HG03064 (cell line): ENCODE measurements around the gene LBX1.

Source experiments
- ATAC-seq: cut with Tn5 transposase; IDR thresholded peaks from one replicate; pipeline ENCODE4 v1.9.1; 2021; ENCODE audit warnings: low read depth; ENCODE audit not compliant: unreplicated experiment

Gene LBX1

GRCh38 chr10:101244321-101245050 lies 15.2 kb upstream of the LBX1 start:
- no peak for ATAC-seq

GRCh38 chr10:101241840-101242707 lies 12.8 kb upstream of the LBX1 start:
- no peak for ATAC-seq

DNA sequence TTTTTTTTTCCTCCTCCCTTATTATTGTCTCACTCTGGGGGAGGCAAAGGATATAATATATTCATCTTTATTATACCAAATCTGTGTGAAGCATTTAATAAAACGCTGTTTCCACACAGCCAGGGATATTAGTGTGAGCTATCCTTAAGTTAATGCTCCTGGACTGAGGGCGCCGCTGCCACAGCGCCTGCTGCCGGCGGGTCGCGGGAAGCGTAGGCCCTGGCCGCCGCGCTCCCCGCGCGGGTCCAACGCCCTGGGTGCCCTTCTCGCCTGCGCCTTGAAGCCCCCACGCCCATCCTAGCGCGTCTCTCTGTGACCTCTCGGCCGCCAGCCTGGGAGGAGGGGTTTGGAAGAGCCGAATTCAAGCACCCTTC lies 9.5 kb upstream of the LBX1 start:
- no peak for ATAC-seq

DNA sequence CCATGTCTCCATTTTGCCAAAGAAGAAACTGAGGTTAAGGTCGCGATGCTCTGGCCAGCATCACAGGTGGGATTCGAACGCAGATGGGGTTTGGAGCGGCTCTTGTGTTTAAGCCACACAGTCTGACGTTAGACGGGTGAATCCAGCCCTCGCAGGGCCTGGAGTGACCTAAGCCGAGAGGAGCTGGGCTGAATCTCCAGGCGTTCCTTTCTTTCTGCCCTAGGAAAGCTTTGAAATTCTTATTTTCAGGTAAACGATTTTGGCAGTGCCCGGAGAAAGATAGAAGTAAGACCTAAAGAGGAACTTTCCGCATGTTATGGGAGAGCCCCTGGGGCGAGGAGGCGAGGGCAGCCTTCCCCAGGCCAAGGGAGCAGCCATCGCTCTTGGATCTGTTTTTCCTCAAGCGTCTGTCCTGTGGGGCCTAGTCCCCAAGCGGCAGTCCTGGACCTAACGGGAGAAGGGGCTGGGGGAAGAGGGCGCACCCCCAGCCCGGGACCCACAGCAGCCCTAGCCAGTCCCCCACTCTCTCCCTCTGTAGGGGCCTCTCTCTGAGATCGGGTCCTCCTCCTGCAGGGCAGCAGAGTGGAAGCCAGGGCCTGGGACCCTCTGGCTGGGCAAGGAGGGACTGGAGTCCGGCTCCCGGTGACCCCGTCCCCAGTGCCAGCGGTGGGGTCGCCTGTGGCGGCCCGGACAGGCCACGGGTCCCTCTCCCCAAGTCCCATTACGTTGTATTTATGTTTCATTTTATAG lies 8.9 kb upstream of the LBX1 start:
- no peak for ATAC-seq

- ATAC-seq, result no peak
Observed at GRCh38 chr10:101237081-101237981, 8.1 kb upstream of the LBX1 start.

GRCh38 chr10:101236376-101237080 lies 7.3 kb upstream of the LBX1 start:
- ATAC-seq, result no peak

- ATAC-seq, result no peak
Observed at GRCh38 chr10:101235766-101236165, 6.5 kb upstream of the LBX1 start.

GRCh38 chr10:101234333-101234732 lies 5.1 kb upstream of the LBX1 start:
- no peak for ATAC-seq

DNA sequence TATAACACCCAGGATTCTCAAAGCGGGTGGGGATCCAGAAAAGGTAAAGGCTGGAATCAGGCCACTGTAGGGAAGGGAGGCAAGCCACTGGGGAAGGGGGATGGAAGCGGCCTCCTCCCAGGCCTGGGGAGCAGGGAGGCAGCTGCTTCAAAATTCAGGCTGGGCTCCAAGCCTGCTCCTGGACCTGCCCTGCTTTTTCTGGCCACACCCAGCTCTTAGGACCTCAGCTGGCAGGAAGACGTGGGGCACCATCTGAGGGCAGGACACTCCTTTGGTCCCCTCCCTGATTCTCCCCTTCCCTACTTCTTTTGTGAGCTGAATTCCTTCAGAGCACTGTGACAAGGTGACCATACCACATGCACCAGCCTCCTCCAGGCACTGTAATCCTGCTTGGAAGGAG lies 4.6 kb upstream of the LBX1 start:
- no peak for ATAC-seq

DNA sequence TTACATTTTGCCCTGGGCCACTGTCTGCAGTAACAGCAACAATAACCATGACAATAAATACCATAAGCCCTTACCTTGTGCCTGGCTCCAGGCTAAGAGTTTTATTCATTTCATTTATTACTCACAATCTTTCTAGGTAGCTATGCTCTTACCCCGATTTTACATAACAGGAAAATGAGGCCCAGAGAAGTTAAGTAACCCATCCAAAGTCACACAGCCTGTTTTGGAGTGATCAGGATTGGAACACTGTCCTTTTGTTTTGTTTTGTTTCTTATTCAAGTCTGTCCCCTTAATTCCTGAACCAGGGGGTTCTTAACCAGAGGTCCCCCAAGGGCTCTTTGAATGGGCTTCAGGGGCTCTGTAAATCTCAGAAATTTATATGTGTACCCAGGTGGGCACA lies 4.2 kb upstream of the LBX1 start:
- no peak for ATAC-seq

DNA sequence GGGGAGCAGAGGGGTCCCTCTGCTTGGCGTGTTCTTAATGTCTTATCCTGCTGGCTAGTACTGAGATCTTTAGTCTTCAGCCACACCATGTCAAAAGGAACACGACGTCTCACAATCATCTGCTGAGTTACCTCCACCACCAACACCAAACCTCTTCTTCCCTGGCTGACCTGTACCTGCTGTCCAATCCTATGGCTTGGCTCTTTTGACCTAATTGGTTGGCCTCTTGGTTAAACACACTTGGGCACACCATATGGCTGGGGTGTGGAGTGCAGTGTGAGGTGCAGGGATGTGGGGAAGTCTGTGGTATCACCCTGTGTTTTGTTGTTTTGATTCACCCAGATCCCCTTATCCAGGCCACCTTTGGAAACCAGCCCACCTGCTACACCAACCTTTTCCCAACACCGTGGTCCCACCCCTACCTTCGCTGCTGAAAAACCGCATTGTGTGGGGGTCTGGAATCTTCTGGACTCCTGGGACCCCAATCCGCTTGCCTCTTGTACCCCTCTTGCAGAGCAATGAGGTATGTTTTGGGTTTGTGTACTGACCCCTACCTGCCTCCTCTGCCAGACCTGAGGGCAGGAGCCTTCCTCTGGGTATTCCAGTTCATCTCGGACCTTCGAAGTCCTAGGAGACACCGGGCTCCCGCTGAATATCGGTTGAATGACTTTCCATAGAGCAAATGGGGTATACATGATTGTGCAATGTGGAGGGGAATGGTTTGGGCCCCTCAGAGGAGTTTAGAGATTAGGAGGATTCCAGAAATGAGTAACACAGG lies 2.8 kb upstream of the LBX1 start:
- no peak for ATAC-seq

GRCh38 chr10:101231092-101231491 lies 1.8 kb upstream of the LBX1 start:
- ATAC-seq, result no peak

- no peak for ATAC-seq
Observed at GRCh38 chr10:101230183-101230917, 1.1 kb upstream of the LBX1 start.

- no peak for ATAC-seq
Observed at GRCh38 chr10:101228966-101229265, 347 bp downstream of the LBX1 start.

DNA sequence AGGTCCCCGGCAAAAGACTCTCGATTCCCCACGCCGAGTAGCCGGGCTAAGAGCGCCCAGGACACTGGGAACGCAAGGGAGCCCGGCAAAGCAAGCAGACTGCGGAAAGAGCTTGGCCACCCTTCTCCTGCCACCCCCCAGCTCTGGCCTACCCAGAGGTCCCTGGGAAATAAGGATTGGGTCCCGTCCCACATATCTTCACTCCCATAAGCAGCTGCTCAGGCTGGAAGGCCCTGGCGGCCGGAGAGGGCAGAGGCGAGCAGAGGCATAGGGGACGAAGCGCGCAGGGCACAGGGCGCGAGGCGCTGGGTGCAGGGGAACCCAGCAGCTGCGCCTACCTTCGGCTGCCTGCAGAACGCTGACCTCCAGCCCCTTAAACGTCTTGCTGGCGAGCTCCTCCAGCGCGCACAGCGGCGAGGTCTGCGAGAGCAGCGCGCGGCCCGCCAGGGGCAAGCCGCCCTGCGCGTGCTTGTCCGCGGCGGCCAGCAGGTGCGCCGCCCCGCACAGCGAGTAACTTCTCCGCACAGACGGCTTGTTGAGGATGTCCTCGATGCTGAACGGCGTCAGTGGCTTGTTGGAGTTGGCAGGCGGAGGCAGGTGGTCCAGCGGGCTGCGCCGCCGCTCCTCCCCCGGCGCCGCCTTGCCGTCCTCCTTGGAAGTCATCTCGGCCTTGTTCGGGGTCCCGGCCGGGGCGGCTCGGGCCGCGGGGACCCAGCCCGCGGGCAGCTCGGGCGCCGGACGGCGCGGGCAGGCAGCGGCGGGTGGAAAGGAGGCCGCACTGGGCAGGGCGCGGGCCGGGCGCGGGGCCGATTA lies 904 bp downstream of the LBX1 start:
- ATAC-seq, result no peak

DNA sequence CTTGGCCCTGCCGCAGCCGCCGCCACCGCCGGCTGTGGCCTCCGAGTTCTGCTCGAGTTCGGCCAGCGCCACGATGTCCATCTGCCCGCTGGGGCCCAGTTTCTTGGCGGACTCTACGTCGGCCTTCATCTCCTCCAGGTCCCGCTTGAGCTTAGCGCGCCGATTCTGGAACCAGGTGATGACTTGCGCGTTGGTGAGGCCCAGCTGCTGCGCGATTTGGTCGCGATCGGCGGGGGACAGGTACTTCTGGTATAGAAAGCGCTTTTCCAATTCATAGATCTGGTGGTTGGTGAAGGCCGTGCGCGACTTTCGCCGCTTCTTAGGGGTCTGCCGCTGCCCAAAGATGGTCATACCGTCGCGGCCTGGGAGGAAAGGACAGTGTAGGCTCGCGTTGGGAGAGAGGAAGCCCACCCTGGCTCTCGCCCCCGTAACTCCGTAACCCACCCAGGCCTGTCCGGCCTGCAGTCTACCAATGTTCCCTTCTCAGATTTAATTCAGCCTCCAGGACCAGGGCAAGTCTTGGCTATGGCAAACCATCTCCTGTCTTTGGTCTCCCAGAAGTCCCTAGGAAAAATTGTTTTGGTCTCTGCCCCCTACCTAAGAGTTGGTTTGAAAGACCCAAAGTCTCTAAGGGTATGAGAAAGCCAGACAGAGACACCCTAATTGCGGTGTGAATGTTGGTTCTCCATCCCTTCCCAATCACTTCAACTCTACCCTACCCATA lies 1.7 kb downstream of the LBX1 start:
- ATAC-seq, result no peak
